GM12873 (cell line): ENCODE data around the gene RAB15.

ENCODE experiments used
- CTCF ChIP-seq: IDR thresholded peaks from 2 replicates; pipeline ENCODE4 v1.5.1; 2012; ENCODE audit warnings: low read depth, mild to moderate bottlenecking, moderate library complexity, low read length, control low read depth; ENCODE audit not compliant: insufficient read depth; ENCODE audit errors: missing control alignments

Gene RAB15

GRCh38 chr14:64940336-64940910, 31.7 kb downstream of the RAB15 start:
- TF ChIP-seq CTCF = no peak

- no peak for TF ChIP-seq CTCF
Measured at GRCh38 chr14:64939817-64940190, 32.3 kb downstream of the RAB15 start.

DNA sequence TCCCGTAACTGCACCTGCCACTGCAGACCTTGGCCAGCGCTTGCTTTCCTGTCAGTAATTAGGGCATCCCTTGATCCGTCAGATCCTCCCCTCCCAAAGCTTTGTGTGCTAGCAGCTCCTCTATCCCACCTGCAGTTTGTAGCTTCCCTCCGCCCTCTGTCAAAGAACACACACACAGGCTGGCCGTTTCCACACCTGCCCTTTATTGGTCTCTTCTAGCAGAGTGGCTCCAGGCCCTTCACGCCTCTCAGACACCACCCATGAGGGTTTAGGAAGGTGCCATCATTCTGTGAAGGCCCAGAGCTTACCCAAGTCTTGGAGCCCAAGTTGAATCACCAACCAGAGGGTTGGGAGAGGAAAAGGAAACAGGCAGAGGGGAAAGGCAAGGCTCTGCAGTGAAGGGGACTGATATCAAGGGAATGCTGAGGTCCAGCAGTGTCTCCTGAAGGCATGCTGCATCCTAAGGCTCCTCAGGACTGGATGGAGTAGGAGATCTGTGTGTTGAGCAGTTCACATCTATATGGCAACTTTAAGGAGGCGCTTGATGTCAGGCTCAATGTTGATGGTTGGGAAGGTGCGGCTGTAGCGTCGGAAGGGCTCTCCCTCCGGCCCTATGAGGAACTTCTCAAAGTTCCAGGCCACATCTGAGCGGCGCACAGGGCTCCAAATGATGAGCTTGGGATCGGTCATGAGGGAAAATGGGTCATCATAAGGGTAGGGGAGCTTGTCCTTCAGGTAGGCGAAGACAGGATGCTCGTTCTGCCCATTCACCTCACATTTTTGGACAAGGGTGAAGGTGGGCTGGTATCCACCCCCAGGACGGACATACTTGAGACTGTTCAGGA, 32.9 kb downstream of the RAB15 start:
- no peak for TF ChIP-seq CTCF

DNA sequence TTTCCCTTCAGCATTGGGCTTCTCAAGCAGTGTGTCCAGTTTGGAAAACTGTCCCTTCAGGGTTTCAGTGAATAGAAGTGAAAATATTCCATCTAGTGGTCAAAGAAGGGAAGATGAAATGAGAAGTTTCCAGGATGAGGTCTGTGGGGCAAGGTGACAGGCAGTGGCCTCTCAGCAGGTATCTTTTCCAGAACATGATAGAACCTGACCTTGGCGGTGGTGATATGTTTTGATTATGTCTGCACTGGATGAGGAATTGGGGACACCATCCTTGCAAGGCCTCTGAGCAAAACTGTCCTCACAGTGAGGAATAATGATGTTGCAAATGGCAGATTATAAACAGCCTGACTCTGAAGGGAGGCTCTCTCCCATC, 34.3 kb downstream of the RAB15 start:
- TF ChIP-seq CTCF = no peak

GRCh38 chr14:64937171-64937820, 34.8 kb downstream of the RAB15 start:
- TF ChIP-seq CTCF = no peak

- TF ChIP-seq CTCF = no peak
Measured at GRCh38 chr14:64935508-64935907, 36.6 kb downstream of the RAB15 start.

- TF ChIP-seq CTCF = no peak
Measured at GRCh38 chr14:64934338-64934929, 37.7 kb downstream of the RAB15 start.
